Tongue (tissue), 3 donors: ENCODE data around the gene GHRL. TPM values are rescaled to one million over a fixed set of nuclear protein-coding genes. Genes with fewer than 3 reads are reported as not detected.

Experiments
- DNase-seq: peaks from one replicate; pipeline ENCODE4 v3.0.0-alpha.2; 2015
- small RNA-seq: library from RNA; depleted of rRNA; stranded (forward); fragments of <200 nt; gene quantifications from one replicate; pipeline ENCODE3, GENCODE V24; 2014; ENCODE audit warnings: low replicate concordance
- total RNA-seq: library from RNA; depleted of rRNA; stranded (reverse); fragments of >200 nt; gene quantifications from one replicate; pipeline ENCODE4 v1.2.3, GENCODE V29; 2014

The GHRL gene
- total RNA-seq, 1 donor from 2014 or later: not detected

DNA sequence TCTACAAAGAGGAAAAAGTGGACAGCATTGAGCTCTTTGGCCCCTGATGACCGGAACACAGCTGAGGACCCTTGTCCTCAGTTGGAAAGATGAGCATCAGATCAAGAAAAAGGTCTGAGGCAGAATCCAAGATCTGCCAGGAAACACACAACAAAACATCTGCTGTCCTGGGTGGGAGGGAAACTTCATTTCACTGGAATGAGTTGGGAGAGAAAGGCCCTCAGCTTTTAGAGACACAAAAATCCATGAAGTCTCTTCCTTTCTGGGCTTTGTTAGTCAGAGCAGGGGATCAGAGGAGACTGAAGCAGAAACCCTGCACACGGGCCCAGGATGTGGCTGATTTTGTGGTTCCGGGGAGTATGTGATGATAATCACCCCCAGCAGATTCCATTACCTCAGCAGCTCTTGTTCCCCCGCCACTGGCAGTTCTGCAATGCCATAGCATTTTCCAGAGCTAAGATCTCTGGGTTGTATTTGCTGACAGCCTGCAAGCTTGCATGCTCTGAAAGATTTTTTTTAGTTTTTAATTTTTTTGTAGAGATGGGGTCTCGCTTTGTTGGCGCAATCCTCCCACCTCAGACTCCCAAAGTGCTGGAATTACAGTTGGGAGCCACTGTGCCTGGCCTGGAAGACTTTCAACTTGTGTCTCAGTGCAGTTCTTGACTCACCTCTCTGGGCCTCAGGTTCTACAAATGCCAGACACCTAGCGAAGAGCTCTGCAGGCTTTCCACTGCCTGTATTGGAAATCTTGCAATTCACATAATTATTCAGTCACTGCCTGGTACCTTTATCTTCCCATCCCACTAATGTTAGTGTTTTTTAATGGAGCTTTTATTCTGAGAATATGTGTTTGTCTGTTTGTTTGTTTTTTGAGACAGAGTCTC lies 50.3 kb downstream of the GHRL start:
- DNase-seq: peak; percentile 30

DNA sequence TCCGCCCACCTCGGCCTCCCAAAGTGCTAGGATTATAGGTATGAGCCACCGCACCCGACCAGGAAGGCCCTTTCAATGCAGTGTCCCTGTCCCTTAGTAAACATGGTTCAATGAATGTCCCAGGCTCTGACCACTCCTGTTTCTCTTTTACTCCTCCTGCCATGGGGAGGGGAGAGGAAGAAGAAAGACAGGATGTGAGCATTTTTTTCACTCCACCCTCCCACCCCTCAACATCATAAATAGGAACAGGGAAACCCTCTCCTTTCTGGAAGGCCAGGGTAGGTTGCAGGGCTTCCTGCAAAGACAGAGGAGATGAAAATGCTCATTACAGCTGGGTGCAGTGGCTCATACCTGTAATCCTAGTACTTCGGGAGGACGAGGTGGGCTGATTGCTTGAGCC lies 51.9 kb downstream of the GHRL start:
- no peak for DNase-seq

- DNase-seq: no peak
Measured at GRCh38 chr3:10238345-10239183, 54.2 kb downstream of the GHRL start.

Small RNAs within 50 kb of the gene (small RNA-seq; reads per million reads assigned to genes)
- 13.6 reads per million, percentile 94 among the genes with 10 or more reads in this experiment for gene MIR378B
- gene RF02126: not detected

Other genes with a start within 250 kb of the GHRL start
- gene FANCD2OS, start 184.7 kb downstream of the GHRL start, total RNA-seq: not detected
- gene BRK1, start 177.3 kb downstream of the GHRL start, total RNA-seq: 107 TPM
- gene VHL, start 151.2 kb downstream of the GHRL start, total RNA-seq: 44.9 TPM
- 6.3 TPM for gene IRAK2, start 128.0 kb downstream of the GHRL start, total RNA-seq
- 15.5 TPM for gene TATDN2, start 44.5 kb downstream of the GHRL start, total RNA-seq
- gene SEC13, start 28.2 kb upstream of the GHRL start, total RNA-seq: 117 TPM
- 5.7 TPM for gene ATP2B2, start 212.6 kb upstream of the GHRL start, total RNA-seq